DMS153 (cell line): ENCODE measurements around the gene NPLOC4.
A peak's percentile ranks its signal among the peaks of the same experiment; 100 is the strongest.
"Not testable (repeated sequence)": the region's sequence is repeated elsewhere in the genome, so short reads cannot be mapped to it uniquely, and the experiment has no call there.

Experiments used
- DNase-seq: peaks from one replicate; lab custom pipeline; 2025; lab: John Stamatoyannopoulos, UW

Gene NPLOC4

GRCh38 chr17:81636505-81637288 is at the start of gene NPLOC4, which contains the start of gene TSPAN10:
Gene NPLOC4, minus strand, starts transcription at chr17:81637112. Its CDS starts 182 bp downstream, at chr17:81636930.
Gene TSPAN10, plus strand, starts transcription at chr17:81637196. Its CDS starts 5,217 bp downstream, at chr17:81642413.
- DNase-seq, result peak; percentile 28

GRCh38 chr17:81686614-81687013 is 49.7 kb upstream of the NPLOC4 start:
- no peak for DNase-seq

- no peak for DNase-seq
Observed at GRCh38 chr17:81685108-81685507, 48.2 kb upstream of the NPLOC4 start.

GRCh38 chr17:81684442-81684911 is 47.6 kb upstream of the NPLOC4 start:
- no peak for DNase-seq

- peak; percentile 98 for DNase-seq
Observed at GRCh38 chr17:81683584-81684441, 46.9 kb upstream of the NPLOC4 start, which contains the start of the genes ARL16 and HGS. Gene ARL16, minus strand, starts transcription at chr17:81683797. Its CDS starts 44 bp downstream, at chr17:81683753. Gene HGS, plus strand, starts transcription at chr17:81684011. Its CDS starts 56 bp downstream, at chr17:81684067.

- DNase-seq, result no peak
Observed at GRCh38 chr17:81683208-81683583, 46.3 kb upstream of the NPLOC4 start.

- no peak for DNase-seq
Observed at GRCh38 chr17:81682565-81683207, 45.8 kb upstream of the NPLOC4 start.

GRCh38 chr17:81681672-81682071 is 44.8 kb upstream of the NPLOC4 start:
- DNase-seq, result no peak

GRCh38 chr17:81680150-81680549 is 43.2 kb upstream of the NPLOC4 start:
- DNase-seq, result no peak

GRCh38 chr17:81676906-81677305 is 40.0 kb upstream of the NPLOC4 start:
- DNase-seq, result no peak

GRCh38 chr17:81675515-81676221 is 38.8 kb upstream of the NPLOC4 start:
- DNase-seq, result not testable (repeated sequence)

GRCh38 chr17:81673561-81674258 is 36.8 kb upstream of the NPLOC4 start:
- DNase-seq, result no peak

GRCh38 chr17:81672954-81673353 is 36.0 kb upstream of the NPLOC4 start:
- DNase-seq, result no peak

- DNase-seq, result no peak
Observed at GRCh38 chr17:81672504-81672903, 35.6 kb upstream of the NPLOC4 start.

GRCh38 chr17:81667754-81668153 is 30.8 kb upstream of the NPLOC4 start:
- no peak for DNase-seq

GRCh38 chr17:81666342-81667191 is 29.7 kb upstream of the NPLOC4 start, which contains the start of the genes CCDC137 and OXLD1:
Gene CCDC137, plus strand, starts transcription at chr17:81666737. Its CDS starts 30 bp downstream, at chr17:81666767.
Gene OXLD1, minus strand, starts transcription at chr17:81666605. Its CDS starts 28 bp downstream, at chr17:81666577.
- DNase-seq, result peak; percentile 90

- DNase-seq, result no peak
Observed at GRCh38 chr17:81666092-81666341, 29.1 kb upstream of the NPLOC4 start.

- no peak for DNase-seq
Observed at GRCh38 chr17:81665205-81666091, 28.5 kb upstream of the NPLOC4 start.

GRCh38 chr17:81664051-81664470 is 27.1 kb upstream of the NPLOC4 start:
- no peak for DNase-seq
